ENCODE measurements around the gene CARD9.
"Not testable (repeated sequence)": the region's sequence is repeated elsewhere in the genome, so short reads cannot be mapped to it uniquely, and the experiment has no call there.

Gene CARD9

GRCh38 chr9:136364942-136365774, 8.3 kb downstream of the CARD9 start:
- no peak for DNase-seq (ENCODE audit: low read depth in 2 of 2, low spot score in 1 of 2)

GRCh38 chr9:136363949-136364748, 9.3 kb downstream of the CARD9 start:
- DNase-seq (ENCODE audit: low read depth in 2 of 2, low spot score in 1 of 2), result no peak

- DNase-seq (ENCODE audit: low read depth in 2 of 2, low spot score in 1 of 2), result peak; percentile 87 to 88
These were observed 10.1 kb downstream of the CARD9 start, which contains the start of gene DNLZ for GRCh38 chr9:136363106-136363948. TSS of gene DNLZ (minus strand) at chr9:136363744. CDS start at chr9:136363714, 30 bp downstream.

- DNase-seq (ENCODE audit: low read depth in 2 of 2, low spot score in 1 of 2), result no peak
These were observed 11.1 kb downstream of the CARD9 start for GRCh38 chr9:136362450-136362784.

- no peak for DNase-seq (ENCODE audit: low read depth in 2 of 2, low spot score in 1 of 2)
These were observed 11.6 kb downstream of the CARD9 start for GRCh38 chr9:136361754-136362449.

- no peak for DNase-seq (ENCODE audit: low read depth in 2 of 2, low spot score in 1 of 2)
These were observed 12.3 kb downstream of the CARD9 start for GRCh38 chr9:136361047-136361753.

- DNase-seq (ENCODE audit: low read depth in 2 of 2, low spot score in 1 of 2), result no peak
These were observed 13.4 kb downstream of the CARD9 start for GRCh38 chr9:136359774-136360718.

- DNase-seq (ENCODE audit: low read depth in 2 of 2, low spot score in 1 of 2), result no peak
These were observed 14.6 kb downstream of the CARD9 start for GRCh38 chr9:136358888-136359287.

- no peak for DNase-seq (ENCODE audit: low read depth in 2 of 2, low spot score in 1 of 2)
These were observed 15.5 kb downstream of the CARD9 start for GRCh38 chr9:136358016-136358415.

GRCh38 chr9:136357202-136357725, 16.2 kb downstream of the CARD9 start:
- DNase-seq (ENCODE audit: low read depth in 2 of 2, low spot score in 1 of 2), result no peak

- no peak for DNase-seq (ENCODE audit: low read depth in 2 of 2, low spot score in 1 of 2)
These were observed 17.6 kb downstream of the CARD9 start for GRCh38 chr9:136355616-136356557.

- DNase-seq (ENCODE audit: low read depth in 2 of 2, low spot score in 1 of 2), result no peak
These were observed 18.8 kb downstream of the CARD9 start for GRCh38 chr9:136354592-136355085.

GRCh38 chr9:136353757-136354488, 19.5 kb downstream of the CARD9 start:
- DNase-seq (ENCODE audit: low read depth in 2 of 2, low spot score in 1 of 2), result no peak

- DNase-seq (ENCODE audit: low read depth in 2 of 2, low spot score in 1 of 2), result no peak
These were observed 20.4 kb downstream of the CARD9 start for GRCh38 chr9:136353088-136353487.

- DNase-seq (ENCODE audit: low read depth in 2 of 2, low spot score in 1 of 2), result no peak
These were observed 20.8 kb downstream of the CARD9 start for GRCh38 chr9:136352682-136353081.

GRCh38 chr9:136351868-136352267, 21.6 kb downstream of the CARD9 start:
- DNase-seq (ENCODE audit: low read depth in 2 of 2, low spot score in 1 of 2), result not testable (repeated sequence)

Measured in stimulated activated CD8-positive, alpha-beta memory T cell treated with anti-CD3 and anti-CD28 coated beads, Interleukin-4, amount 100 ng/mL, for 4 hours (primary cell).